GM13977 (cell line): ENCODE data around the gene CLCC1.
"Not testable (repeated sequence)": the region's sequence is repeated elsewhere in the genome, so short reads cannot be mapped to it uniquely, and the experiment has no call there.

ENCODE experiments used
- DNase-seq: peaks from one replicate; pipeline ENCODE4 v3.0.0; 2012; ENCODE audit warnings: low spot score
- CTCF ChIP-seq: IDR thresholded peaks from 2 replicates; pipeline ENCODE4 v1.5.1; 2012; ENCODE audit warnings: mild to moderate bottlenecking, control low read depth; ENCODE audit not compliant: insufficient read depth; ENCODE audit errors: extremely low read depth, missing control alignments
- in situ Hi-C: fragments of 300-500 bp; cut with MboI; formaldehyde crosslinking; loops from one replicate; pipeline ENCODE4 v1.12.0; 2022; ENCODE audit warnings: low sequenced_read_pairs, low pct_unique_long_range_greater_than_20kb, mixed read lengths, inconsistent platforms; ENCODE audit not compliant: unreplicated experiment

Gene CLCC1

GRCh38 chr1:108953452-108953851 lies 9.8 kb downstream of the CLCC1 start:
- TF ChIP-seq CTCF, result no peak
- no peak for DNase-seq
- in situ Hi-C loops, result no loop called here

- TF ChIP-seq CTCF, result no peak
- DNase-seq, result no peak
- in situ Hi-C loops, result no loop called here
Measured at GRCh38 chr1:108951242-108951641, 12.0 kb downstream of the CLCC1 start.

- in situ Hi-C loops, result no loop called here
- no peak for TF ChIP-seq CTCF
Measured at GRCh38 chr1:108949044-108949443, 14.2 kb downstream of the CLCC1 start.

GRCh38 chr1:108947871-108948525 lies 15.3 kb downstream of the CLCC1 start:
- DNase-seq, result no peak
- TF ChIP-seq CTCF, result no peak
- in situ Hi-C loops, result no loop called here

More at GRCh38 chr1:108949044-108949443, 14.2 kb downstream of the CLCC1 start:
- DNase-seq, result no peak

- TF ChIP-seq CTCF, result no peak
- no peak for DNase-seq
- in situ Hi-C loops, result no loop called here
Measured at GRCh38 chr1:108936170-108936569, 27.1 kb downstream of the CLCC1 start.

- in situ Hi-C loops, result no loop called here
- no peak for DNase-seq
Measured at GRCh38 chr1:108933944-108934343, 29.3 kb downstream of the CLCC1 start.

GRCh38 chr1:108927565-108927964 lies 35.7 kb downstream of the CLCC1 start:
- in situ Hi-C loops, DNase-seq: not testable (repeated sequence)

More at GRCh38 chr1:108933944-108934343, 29.3 kb downstream of the CLCC1 start:
- TF ChIP-seq CTCF, result no peak
